ENCODE data around the gene INTS1.

Gene INTS1

GRCh38 chr7:1486571-1486970 lies 17.6 kb downstream of the INTS1 start:
- no peak for DNase-seq (ENCODE audit: low read depth)
- TF ChIP-seq CTCF (conservative IDR thresholded peaks at IDR 0.05; ENCODE audit: control insufficient read depth, insufficient read depth, low read depth, low read length) = no peak
- H3K4me3 ChIP-seq (ENCODE audit: control insufficient read depth, low read depth, low read length) = no peak overlapping the region

GRCh38 chr7:1485156-1485555 lies 19.0 kb downstream of the INTS1 start:
- no peak for DNase-seq (ENCODE audit: low read depth)
- H3K4me3 ChIP-seq (ENCODE audit: control insufficient read depth, low read depth, low read length) = no peak overlapping the region
- TF ChIP-seq CTCF (conservative IDR thresholded peaks at IDR 0.05; ENCODE audit: control insufficient read depth, insufficient read depth, low read depth, low read length) = no peak

GRCh38 chr7:1484569-1484968 lies 19.6 kb downstream of the INTS1 start:
- H3K4me3 ChIP-seq (ENCODE audit: control insufficient read depth, low read depth, low read length) = no peak overlapping the region
- no peak for TF ChIP-seq CTCF (conservative IDR thresholded peaks at IDR 0.05; ENCODE audit: control insufficient read depth, insufficient read depth, low read depth, low read length)
- no peak for DNase-seq (ENCODE audit: low read depth)

GRCh38 chr7:1483536-1484505 lies 20.4 kb downstream of the INTS1 start:
- no peak for TF ChIP-seq CTCF (conservative IDR thresholded peaks at IDR 0.05; ENCODE audit: control insufficient read depth, insufficient read depth, low read depth, low read length)
- no peak overlapping the region for H3K4me3 ChIP-seq (ENCODE audit: control insufficient read depth, low read depth, low read length)
- DNase-seq (ENCODE audit: low read depth) = no peak

- H3K4me3 ChIP-seq (ENCODE audit: control insufficient read depth, low read depth, low read length) = no peak overlapping the region
- TF ChIP-seq CTCF (conservative IDR thresholded peaks at IDR 0.05; ENCODE audit: control insufficient read depth, insufficient read depth, low read depth, low read length) = no peak
- no peak for DNase-seq (ENCODE audit: low read depth)
Measured at GRCh38 chr7:1483079-1483478, 21.1 kb downstream of the INTS1 start.

DNA sequence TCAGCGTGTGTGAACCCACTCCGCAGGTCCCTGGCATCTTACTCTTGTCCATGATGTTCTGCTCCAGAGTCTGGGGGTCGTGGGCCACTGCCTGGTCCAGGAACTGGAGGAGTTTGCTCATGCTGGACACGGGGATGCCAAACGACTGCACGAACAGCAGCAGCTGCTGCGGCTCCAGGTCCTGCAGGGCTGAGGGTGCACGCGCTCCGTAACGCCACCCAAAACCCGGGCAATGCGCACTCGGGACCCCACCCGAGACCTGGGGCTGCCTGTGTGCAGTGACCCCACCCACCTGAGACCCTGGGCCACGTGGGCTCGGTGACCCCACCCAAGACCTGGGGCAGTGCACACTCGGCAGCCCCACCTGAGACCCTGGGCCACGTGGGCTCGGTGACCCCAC lies 22.9 kb downstream of the INTS1 start:
- DNase-seq (ENCODE audit: low read depth) = no peak
- TF ChIP-seq CTCF (conservative IDR thresholded peaks at IDR 0.05; ENCODE audit: control insufficient read depth, insufficient read depth, low read depth, low read length) = no peak
- H3K4me3 ChIP-seq (ENCODE audit: control insufficient read depth, low read depth, low read length) = no peak overlapping the region
